Measurements from ENCODE around the gene SELENOW.
"Not testable (repeated sequence)": the region's sequence is repeated elsewhere in the genome, so short reads cannot be mapped to it uniquely, and the experiment has no call there.

Gene SELENOW

DNA sequence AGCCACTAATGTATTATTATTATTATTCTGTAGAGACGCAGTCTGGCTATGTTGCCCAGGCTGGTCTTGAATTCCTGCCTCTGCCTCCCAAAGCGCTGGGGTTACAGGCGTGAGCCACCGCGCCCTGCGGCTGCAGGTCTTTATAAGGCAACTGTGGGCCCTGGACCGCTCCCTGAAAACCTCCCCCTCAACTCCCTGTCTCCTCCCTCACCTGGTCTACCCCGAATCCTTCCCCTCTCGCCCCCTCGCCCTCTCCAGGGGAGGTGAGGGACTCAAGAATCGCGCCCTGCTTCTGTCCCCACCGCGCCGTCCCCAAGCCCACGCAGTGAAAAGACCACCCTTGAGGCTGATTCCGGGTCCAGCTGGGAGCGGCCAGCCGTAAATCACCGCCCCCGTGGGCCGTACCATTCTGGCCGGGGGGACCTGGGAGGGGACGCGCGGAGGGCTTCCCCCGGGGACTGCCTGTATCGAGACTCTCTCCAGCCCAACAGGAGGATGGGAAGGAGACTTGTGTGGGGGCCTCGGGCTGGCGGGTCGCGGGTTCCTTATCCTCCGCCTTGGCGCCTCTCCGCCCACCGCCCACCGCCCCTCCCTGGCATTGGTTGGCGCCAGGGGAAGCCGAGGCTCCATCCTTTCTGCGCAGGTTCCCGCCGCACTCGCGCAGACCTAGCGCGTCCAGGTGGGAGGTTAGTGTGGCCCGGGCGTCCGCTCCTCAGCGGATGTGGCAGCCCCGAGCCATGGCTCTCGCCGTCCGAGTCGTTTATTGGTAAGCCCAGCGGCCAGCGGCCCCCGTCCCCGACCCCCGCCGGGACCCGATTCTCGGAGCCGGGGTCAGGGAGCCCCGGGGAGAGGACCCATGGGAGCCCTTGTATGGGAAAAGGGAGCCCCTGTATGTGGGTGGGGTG is at the start of gene SELENOW:
SELENOW (plus strand) TSS at position 655 of the 905 bp plus-strand sequence; CDS start at position 738, 83 bp downstream.
- DNase-seq, result peak; percentile 74

DNA sequence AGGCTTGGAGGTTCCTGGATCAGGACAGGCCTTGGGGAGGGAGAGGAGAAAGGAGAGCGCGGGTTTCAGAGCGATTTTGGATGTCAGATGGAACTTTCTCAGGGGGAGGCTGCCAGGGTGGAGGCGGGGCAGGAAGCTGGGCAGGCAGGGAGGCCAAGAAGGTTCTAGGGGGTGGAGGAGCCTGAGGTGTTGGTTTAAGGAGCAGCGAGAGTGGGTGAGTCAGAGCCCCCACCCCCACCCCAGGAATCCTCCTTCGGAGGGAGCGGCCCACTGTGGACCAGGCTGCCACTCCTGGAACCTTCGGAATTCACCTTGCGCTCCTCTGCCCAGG is 49.1 kb upstream of the SELENOW start:
- DNase-seq, result no peak

DNA sequence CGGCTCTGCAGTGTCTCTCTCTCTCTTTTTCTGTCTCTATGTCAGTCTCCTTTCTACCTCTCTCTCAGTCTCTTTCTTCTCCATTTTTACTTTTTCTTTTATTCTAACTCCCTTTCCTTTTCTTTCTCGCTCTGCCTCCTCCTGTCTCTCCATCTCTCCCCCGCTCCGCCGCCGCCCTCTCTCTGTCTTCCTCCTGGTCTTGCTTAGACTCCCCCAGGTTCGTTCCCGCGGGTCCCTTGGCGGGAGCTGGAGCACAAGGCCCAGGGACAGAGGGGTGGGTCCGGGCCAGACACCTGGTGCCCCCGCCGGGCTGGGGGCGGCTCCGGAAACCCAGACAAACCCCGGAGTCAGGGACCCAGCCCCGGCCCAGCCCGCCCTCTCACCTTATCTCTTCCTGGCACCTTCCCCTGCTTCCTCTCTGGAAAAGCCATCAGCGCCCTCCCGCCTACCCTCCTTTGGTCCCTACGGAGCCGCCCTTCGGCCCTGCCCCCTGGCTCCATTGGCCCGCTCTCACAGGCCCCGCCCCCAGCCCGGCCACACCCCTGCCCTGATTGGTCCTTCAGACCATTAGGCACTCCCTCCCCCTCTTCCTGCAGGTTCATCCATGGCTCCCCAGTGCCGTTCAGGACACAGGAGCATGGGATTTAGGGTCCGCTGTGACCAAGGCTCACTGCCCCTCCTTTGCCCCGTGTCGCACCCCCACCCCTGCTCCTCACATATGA is 48.5 kb upstream of the SELENOW start:
- no peak for DNase-seq

DNA sequence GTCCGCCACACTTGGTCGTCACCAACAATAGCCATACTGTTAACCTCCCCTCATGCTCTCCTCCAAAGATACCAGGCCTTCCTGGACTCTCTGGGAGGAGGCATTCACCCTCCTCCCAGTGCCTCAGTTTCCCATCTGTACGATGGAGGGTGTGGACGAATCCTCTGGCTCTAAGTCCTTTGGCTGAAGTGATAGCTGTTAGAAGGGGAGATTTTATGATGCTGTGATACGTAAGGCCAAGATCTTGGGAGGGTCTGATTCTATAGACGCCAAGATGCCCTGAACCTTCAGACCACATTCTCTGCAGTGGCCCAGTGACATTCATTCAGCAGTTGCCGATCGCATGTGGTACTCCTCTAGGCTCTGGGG is 48.0 kb upstream of the SELENOW start:
- DNase-seq, result no peak

DNA sequence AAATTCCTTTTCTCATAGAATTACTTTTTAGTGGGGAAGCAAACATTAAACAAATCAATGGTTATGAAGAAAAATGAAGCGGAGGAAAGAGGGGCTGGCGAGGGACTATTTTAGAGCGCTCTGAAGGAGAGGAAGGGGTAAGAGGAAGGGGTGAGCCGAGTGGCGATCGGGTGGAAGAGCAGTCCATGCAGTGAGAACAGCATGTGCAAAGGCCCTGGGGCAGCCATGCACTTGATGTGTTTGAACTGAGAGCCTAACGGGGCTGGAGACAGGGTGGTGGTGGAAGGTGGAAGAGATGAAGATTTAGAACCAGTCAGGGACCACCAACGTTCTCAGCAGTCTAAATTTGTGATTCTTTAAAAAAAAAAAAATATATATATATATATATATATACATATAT is 47.6 kb upstream of the SELENOW start:
- no peak for DNase-seq

DNA sequence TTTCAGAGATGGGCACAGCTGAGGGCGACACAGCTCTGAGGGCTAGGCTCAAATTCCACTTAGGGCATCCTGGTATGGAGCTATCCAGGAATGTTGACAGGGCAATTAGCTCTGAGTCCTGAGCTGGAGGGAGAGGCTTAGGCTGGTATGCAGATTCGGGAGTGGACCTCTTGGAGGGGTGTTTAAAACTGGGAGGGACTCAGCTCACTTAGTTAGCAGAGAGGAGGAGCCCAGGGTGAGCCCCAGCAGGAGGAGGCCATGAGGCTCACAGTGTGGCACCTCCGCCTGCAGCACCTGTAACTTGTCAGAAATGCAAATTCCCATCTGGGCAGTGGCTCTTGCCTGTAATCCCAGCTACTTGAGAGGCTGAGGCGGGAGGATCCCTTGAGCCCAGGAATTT is 43.4 kb upstream of the SELENOW start:
- no peak for DNase-seq

DNA sequence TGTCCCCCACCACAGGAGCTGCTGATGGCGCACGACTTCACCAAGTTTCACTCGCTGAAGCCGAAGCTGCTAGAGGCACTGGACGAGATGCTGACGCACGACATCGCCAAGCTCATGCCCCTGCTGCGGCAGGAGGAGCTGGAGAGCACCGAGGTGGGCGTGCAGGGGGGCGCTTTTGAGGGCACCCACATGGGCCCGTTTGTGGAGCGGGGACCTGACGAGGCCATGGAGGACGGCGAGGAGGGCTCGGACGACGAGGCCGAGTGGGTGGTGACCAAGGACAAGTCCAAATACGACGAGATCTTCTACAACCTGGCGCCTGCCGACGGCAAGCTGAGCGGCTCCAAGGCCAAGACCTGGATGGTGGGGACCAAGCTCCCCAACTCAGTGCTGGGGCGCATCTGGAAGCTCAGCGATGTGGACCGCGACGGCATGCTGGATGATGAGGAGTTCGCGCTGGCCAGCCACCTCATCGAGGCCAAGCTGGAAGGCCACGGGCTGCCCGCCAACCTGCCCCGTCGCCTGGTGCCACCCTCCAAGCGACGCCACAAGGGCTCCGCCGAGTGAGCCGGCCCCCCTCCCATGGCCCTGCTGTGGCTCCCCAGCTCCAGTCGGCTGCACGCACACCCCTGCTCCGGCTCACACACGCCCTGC is 37.5 kb upstream of the SELENOW start:
- DNase-seq, result no peak

DNA sequence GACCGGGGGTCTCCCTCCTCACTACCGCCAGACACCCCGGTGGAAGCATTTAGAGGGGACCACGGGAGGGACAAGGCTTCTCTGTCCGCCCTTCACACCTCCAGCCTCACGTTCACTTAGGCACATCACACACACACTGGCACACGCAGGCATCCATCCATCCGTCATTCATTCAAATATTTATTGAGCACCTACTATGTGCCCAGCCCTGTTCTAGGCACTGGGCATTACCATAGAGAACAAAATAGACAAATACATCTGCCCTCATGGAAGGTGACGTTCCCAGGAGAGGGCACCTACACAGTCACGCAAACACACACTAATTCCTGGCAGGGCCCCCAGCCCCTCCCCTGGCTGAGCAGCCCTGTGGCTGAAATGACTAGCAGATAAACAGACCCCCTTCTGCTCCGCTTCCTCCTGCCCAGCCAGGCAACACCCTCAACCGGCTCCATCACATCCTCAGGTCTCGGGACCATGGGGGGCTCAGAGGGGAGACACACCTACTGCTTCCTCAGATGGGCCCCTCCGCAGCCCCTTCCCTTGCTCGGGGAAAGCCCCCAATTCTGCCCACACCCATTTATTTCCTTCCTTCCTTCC is 36.9 kb upstream of the SELENOW start:
- no peak for DNase-seq

DNA sequence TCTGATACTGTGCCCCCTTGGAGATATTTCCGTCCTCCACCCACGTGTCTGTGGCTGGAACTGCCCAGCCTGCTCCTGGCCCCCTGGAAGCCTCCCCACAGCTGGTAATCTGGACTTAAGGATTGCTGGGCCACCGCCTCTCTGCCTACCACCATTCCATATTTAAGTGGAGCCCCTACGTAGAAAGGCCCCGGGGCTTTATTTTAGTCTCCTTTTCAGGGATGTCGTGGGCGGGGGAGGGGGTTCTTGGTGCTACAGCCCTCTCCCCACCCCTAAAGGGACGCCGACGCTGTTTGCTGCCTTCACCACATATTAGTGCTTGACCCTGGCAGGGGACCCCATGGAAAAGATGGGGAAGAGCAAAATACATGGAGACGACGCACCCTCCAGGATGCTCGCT is 35.9 kb upstream of the SELENOW start:
- DNase-seq, result no peak

DNA sequence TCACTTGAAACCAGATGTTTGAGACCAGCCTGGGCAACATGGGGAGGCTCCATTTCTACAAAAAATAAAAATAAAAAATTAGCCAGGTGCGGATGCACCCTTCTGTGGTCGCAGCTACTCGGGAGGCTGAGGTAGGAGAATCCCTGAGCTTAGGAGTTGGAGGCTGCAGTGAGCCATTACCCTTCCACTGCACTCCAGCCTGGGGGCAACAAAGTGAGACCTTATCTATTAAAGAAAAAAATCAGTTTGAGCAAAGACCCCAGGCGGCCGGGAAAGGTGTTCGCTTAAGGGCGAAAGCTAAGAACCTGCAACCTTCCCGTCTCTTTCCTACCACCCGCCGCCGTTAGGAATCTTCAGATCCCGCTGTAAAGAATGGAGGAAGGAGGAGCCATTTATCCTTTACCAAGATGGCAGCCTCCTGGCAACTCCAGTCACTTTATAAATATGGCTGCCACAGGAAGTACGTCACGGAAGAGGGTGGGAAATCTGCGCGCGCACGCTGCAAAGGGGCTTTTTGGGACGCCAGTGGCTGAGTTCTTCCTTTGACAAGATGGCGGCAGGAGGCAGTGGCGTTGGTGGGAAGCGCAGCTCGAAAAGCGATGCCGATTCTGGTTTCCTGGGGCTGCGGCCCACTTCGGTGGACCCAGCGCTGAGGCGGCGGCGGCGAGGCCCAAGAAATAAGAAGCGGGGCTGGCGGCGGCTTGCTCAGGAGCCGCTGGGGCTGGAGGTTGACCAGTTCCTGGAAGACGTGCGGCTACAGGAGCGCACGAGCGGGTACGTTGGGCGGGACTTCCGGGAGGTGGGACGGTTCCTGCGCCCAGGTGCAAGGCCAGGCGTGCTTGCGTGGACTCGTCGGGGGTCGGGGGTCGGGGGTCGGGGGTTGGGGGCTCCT is 33.2 kb upstream of the SELENOW start, which contains the start of gene NOP53:
NOP53 (plus strand) TSS at position 537 of the 892 bp plus-strand sequence; CDS start at position 551, 14 bp downstream.
- DNase-seq, result peak; percentile 87

DNA sequence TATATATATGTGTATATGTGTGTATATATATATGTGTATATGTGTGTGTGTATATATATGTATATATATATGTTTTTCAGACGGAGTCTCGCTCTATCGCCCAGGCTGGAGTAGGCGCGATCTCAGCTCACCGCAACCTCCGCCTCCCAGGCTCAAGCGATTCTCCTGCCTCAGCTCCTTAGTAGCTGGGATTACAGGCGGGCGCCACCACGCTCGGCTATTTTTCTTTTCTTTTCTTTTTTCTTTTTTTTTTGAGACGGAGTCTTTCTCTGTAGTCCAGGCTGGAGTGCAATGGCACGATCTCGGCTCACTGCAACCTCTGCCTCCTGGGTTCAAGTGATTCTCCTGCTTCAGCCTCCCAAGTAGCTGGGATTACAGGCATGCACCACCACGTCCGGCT is 32.4 kb upstream of the SELENOW start:
- DNase-seq, result not testable (repeated sequence)

DNA sequence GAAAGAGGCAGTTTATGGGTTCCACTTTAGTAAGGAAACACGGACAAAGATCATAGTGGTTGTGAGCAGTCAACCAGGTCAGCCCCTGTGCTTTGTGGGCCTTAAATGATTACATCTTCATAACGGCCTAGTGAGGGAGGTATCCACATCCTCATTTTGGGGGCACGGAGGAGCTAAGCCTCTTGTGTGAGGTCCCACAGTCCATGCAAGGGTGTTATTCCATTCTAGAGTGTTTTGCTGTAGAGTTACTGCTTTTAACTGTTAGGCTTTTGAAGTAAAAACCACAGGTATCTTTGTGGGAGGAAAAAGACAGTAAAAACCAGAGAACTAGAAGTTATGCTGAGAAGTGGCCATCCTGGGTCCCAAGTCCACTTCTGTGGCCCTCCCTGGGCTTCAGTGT is 29.2 kb upstream of the SELENOW start:
- DNase-seq, result no peak

DNA sequence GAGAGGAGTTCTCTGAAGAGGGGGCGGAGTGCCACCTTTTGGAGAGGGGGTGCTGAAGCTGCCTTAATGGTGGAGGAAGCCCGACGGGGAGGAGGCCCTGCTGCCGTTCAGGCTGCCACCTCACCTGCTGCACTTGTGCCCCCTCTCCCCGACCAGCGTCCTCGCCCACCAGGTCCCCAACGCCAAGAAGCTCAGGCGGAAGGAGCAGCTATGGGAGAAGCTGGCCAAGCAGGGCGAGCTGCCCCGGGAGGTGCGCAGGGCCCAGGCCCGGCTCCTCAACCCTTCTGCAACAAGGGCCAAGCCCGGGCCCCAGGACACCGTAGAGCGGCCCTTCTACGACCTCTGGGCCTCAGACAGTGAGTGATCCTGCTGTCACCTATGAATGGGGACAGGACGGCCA is 27.8 kb upstream of the SELENOW start:
- DNase-seq, result no peak

DNA sequence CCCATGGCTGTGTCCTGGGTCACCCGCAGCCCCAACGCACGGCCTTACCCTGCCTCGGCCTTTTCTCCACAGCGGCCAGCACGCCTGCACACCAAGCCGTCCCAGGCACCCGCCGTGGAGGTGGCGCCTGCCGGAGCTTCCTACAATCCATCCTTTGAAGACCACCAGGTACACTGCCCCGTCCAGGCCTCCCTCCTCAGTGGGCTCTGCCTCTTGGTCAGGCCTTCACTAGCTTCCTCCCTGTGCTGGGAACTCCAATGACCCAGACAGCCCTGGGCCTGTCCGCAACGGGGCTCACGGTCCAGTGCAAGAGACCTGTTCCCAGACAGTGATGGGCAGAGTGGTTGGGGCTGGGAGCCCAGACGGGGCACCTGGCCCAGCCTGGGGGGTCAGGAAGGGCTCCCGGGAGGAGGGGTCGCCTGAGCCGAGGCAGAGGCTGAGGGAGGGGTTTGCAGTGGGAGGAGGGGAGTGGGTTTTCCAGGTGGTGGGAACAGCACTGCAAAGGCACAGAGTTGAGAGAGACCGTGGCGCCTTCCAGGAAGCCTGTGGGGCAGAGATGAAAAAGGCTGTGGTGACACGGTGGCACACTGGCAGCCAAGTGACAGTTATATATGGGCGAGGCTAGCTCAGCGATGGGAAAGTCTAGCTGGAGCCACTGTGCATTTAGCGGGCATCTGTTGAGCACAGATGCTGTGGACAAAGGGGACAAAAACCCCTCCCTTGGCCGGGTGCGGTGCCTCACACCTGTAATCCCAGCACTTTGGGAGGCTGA is 25.9 kb upstream of the SELENOW start:
- DNase-seq, result no peak

DNA sequence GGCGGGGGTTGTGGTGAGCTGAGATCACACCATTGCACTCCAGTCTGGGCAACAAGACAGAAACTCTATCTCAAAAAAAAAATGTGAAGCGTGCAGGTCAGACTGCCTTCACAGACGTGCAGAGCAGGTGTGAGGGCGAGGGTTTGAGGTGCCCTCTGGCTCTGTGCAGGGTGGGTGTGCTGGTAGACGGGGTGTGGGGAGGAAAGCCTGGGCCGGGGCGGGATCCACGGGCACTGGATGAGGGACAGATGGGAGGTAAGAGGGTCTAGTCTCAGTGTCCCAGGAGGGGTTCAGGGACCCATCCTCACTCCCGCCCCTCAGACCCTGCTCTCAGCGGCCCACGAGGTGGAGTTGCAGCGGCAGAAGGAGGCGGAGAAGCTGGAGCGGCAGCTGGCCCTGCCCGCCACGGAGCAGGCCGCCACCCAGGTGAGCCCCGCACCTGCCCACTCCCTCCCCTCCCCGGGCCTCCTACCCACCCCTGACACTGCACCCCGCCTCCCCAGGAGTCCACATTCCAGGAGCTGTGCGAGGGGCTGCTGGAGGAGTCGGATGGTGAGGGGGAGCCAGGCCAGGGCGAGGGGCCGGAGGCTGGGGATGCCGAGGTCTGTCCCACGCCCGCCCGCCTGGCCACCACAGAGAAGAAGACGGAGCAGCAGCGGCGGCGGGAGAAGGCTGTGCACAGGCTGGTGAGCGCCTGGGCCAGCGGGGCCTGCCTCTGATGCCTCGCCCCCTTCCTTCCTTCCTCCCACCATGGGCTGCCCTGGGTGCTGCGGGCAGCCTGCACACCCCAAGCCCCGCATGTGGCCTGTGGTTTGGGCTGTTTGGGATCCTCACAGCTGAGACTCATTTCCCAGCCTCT is 24.1 kb upstream of the SELENOW start:
- DNase-seq, result no peak

DNA sequence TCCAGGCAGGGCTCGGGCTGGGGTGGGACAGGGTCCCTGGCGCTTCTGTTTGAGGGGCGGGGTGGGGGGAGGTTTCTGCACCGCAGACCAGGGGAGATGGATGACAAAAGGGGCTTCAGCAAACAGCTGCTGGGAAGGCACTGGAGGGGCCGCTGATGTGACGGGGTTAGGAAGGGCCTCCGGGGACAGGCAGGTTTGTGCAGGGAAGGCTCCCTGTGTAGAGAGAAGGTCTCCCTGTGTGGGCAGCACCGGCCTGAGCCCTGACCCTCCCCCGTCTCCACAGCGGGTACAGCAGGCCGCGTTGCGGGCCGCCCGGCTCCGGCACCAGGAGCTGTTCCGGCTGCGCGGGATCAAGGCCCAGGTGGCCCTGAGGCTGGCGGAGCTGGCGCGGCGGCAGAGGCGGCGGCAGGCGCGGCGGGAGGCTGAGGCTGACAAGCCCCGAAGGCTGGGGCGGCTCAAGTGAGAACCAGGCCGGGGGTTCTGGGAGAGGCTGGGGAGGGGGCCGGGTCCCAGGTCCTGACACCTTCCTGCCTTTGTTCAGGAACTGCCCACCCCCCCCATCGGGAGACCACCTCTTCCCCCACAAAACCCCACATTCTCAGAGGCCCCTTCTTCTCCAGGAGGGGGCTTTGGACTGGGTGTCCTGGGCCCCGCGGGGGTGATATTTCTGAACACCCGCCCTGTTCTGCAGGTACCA is 23.3 kb upstream of the SELENOW start:
- no peak for DNase-seq

DNA sequence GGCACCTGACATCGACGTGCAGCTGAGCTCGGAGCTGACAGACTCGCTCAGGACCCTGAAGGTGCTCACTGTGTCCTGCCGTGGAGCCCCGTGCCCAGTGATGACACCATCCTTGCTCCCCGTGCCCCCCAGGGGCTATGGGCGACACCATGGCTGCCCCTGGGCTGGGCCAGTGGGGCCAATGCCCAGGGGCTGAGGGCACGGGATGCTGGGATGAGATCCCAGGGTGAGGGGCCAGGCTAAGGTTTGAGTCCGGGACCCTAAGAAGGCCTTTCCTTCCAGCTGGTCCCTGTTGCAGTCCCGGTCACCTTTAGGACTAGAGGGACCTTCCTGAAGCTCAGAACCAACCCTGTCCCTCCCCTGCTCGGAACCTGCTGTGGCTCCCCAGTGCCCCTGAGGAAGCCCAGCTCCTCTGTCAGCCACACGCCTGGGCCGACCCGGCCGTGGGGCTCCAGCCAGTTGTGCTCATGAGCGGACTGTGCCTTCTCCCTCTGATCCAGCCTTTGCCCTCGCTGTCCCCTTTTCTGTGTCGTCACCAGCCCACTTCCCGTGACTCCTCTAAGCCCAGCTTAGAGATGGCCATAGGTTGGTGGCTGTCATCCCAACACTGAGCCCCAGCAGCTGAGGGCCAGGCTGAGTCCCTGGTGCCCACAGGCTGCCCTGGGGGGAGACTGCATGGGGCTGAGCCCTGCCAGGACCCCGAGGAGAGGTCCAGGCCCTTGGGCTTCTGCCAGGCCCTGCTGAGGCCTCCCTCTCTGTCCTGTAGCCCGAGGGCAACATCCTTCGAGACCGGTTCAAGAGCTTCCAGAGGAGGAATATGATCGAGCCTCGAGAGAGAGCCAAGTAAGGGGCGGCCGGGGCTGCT is 22.5 kb upstream of the SELENOW start:
- no peak for DNase-seq

DNA sequence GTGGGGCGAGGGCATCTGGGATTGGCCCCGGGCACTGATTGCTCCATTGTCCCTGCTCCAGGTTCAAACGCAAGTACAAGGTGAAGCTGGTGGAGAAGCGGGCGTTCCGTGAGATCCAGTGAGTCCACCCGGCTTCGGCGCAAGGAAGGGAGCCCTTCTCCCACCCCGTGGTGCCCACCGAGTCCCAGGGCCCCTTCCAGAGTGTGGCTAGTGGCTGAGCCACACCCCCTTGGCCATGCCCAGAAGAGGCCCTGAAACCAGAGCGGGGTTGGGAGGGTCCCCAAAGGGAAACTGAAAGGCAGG is 21.9 kb upstream of the SELENOW start:
- no peak for DNase-seq
